ENCODE measurements around the gene CORO7. TPM values are rescaled to one million over a fixed set of nuclear protein-coding genes. Genes with fewer than 3 reads are reported as not detected.

CORO7 gene
- total and polyA plus RNA-seq, 9 of the 15 experiments (the other 6 are each of a cell fraction or from before 2014, with no cell fraction given), result 0.45 to 77.2 (median 18.7) TPM

GRCh38 chr16:4433914-4434787, 17.8 kb upstream of the CORO7 start (continued):
- TF ChIP-seq ZBTB40 (IDR thresholded peaks at IDR 0.05) (no peak), ZBTB40 (CRISPR knock-in tag; IDR thresholded peaks at IDR 0.05) (no peak), ZNF146 (CRISPR knock-in tag; IDR thresholded peaks at IDR 0.05; ENCODE audit: unreplicated experiment) (no peak), STAT5B (CRISPR knock-in tag; IDR thresholded peaks at IDR 0.05) (no peak), TGIF2 (CRISPR knock-in tag; IDR thresholded peaks at IDR 0.05) (no peak), GTF2A2 (tag; IDR thresholded peaks at IDR 0.05) (no peak), OTX1 (CRISPR knock-in tag; IDR thresholded peaks at IDR 0.05) (no peak), ID3 (CRISPR knock-in tag; IDR thresholded peaks at IDR 0.05) (no peak), ID3 (tag; IDR thresholded peaks at IDR 0.05) (no peak), MAFK (IDR thresholded peaks at IDR 0.05; ENCODE audit: low read length) (no peak), KAT8 (IDR thresholded peaks at IDR 0.05; ENCODE audit: low read depth) (no peak), PRMT5 (CRISPR knock-in tag; IDR thresholded peaks at IDR 0.05) (no peak), ZBTB5 (IDR thresholded peaks at IDR 0.05) (no peak), ZNF449 (CRISPR knock-in tag; IDR thresholded peaks at IDR 0.05) (no peak)

Data from K562 (cell line).